GM10266 (cell line): Measurements from ENCODE around the gene VPS26B.
"Not testable (repeated sequence)": the region's sequence is repeated elsewhere in the genome, so short reads cannot be mapped to it uniquely, and the experiment has no call there.

Experiments used
- DNase-seq: peaks from one replicate; pipeline ENCODE4 v3.0.0; 2012; ENCODE audit errors: extremely low spot score
- CTCF ChIP-seq: IDR thresholded peaks from 2 replicates; pipeline ENCODE4 v1.5.1; 2012; ENCODE audit warnings: mild to moderate bottlenecking, low read depth; ENCODE audit not compliant: control insufficient read depth, insufficient read depth; ENCODE audit errors: missing control alignments

VPS26B gene

DNA sequence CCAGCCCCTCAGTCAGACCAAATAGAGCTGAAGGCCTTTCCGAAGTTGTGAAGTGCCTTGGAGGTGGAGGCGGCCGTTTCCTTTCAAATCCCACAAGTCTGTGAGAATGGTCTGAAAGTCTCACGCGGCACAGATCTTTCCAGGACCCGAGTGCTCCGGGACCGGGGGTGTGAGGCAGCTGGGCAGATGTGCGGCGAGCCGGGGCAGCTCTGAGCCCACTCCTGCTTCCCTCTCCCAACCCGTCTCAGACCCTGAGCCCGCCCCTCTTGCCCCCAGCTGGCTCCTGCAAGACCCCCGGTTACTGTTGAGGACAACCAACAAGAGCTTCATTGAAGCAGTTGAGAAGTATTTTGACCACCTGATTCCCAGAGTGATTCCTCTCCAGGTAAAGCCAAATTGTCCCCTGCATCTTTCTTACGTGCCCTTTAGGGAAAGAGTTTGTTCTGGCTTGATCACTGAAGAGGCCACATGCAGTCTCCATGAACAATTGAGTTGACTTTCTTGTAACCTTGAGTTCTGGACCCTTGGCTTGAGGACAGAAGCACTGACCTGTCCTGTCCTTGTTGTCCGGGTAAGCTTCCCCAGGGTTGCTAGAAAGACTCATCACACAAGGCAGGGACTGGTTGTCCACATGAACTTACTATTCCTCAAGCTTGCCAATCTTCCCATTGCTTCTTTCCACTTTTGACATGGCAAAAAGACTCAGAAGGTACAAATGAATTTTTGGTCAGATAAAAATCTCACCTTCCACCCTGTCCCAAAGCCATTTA, 59.2 kb downstream of the VPS26B start:
- no peak for DNase-seq
- TF ChIP-seq CTCF = no peak

GRCh38 chr11:134284349-134284748, 59.9 kb downstream of the VPS26B start:
- DNase-seq = not testable (repeated sequence)

DNA sequence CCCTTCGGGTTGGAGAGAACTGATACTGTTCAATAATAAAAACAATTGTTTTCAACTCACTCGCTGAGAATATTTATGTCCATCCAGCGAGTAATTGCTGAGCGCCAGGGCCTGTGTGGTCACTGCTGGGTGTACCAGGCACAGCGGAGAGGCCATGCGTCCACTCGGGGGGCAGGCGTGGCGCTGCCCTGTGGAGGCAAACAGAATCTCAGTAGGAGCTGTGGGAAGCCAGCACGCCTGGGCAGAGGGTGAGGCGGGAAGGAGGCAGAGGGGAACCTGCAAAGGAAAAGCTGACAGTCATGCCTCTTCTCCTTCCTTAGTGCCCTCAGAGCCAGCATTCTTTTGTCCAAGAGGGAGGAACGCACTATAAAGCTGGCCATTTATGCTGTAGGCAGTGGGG, 63.1 kb downstream of the VPS26B start:
- no peak for DNase-seq
- no peak for TF ChIP-seq CTCF

DNA sequence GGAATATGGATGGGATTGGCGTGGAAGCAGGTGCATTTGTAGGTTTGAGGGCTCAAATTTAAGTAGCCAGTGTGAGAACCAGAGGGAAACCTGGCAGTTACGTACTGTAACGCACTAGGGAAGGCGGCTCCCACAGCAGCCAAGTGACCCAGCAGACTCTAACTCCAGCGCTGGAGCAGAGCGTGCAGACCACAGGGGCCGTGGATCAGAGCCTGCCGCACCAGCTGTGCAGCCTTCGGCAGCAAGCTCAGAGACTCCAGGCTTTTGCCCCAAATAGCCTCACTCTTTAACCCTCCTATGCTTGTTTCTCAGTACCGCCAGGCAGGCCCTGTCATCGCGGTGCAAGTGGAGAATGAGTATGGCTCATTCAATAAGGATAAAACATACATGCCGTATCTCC, 64.0 kb downstream of the VPS26B start:
- no peak for TF ChIP-seq CTCF
- no peak for DNase-seq

GRCh38 chr11:134289167-134289566, 64.7 kb downstream of the VPS26B start:
- DNase-seq = no peak
- TF ChIP-seq CTCF = no peak

GRCh38 chr11:134289789-134290188, 65.3 kb downstream of the VPS26B start:
- DNase-seq = no peak

DNA sequence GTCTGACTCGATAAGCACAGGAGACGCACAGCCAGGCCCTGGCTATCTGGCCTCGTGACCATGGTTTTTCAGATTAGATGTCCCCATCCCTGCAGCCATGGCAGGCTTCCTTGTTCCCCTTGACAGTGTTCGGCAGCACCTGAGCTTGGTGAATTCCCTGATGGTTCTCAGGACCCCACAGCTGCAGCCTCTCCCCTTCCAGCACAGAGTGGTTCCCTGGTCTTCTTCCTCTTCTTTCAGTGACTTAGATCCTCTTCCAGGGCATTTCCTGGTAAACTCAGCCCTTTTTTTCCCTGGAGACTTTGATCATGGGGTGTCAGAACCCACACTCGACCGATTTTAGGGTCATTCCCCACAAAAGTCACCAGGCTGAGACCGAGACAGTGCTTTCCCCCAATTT, 66.2 kb downstream of the VPS26B start:
- no peak for DNase-seq
- no peak for TF ChIP-seq CTCF

More at GRCh38 chr11:134289789-134290188, 65.3 kb downstream of the VPS26B start:
- TF ChIP-seq CTCF = no peak

DNA sequence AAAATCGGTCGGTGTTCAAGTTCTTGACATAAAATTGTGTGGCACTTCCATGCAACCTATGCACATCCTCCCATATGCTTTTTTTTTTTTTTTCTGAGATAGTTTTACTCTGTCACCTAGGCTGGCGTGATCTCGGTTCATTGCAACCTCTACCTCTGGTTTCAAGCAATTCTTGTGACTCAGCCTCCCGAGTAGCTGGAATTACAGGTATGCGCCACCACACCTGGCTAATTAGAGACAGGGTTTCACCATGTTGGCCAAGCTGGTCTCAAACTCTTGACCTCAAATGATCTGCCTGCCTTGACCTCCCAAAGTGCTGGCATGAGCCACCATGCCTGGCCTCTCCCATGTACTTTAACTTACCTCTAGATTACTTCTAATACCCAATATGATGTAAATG, 66.7 kb downstream of the VPS26B start:
- no peak for TF ChIP-seq CTCF
- no peak for DNase-seq
